Right lobe of liver (tissue), 4 donors: ENCODE measurements around the gene CFAP53.

Source experiments
- POLR2A ChIP-seq: fragments of 450-650 bp; IDR thresholded peaks from one replicate; pipeline ENCODE4 v1.6.1; 2017; ENCODE audit warnings: antibody characterized with exemption, mild to moderate bottlenecking
- TF ChIP-seq, protein P1 (sequence below), 4 donors: fragments of 200-600 bp in 3 of 4; fragments of 450-650 bp in 1 of 4; IDR thresholded peaks; one replicate each; pipeline versions ENCODE4 v1.5.1 to v1.8.0; 2016 to 2022; ENCODE audit warnings: antibody characterized with exemption in 4 of 4, mild to moderate bottlenecking in 2 of 4
- donor health status: DM: no; HTN: no; CAD: no.
- donor health status: DM: no; HTN: no; CAD: no.
- donor health status: DM: no; HTN: yes; CAD: no.

DNA sequence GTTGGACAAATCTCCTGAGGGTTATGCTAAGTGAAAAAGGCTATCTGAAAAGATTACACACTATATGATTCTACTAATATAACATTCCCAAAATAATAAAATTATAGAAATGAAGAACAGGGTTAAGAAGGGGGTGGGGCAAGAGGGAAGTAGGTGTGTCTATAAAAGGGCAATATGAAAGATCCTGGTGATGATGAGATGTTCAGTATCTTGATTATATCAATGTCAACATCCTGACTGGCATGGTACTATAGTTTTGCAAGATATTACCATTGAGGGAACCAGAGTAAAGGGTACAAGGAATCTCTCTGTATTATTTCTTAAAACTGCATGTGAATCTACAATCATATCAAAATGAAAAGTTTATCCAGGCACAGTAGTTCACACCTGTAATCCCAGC, 16.7 kb downstream of the CFAP53 start:
- TF ChIP-seq, protein P1, sequence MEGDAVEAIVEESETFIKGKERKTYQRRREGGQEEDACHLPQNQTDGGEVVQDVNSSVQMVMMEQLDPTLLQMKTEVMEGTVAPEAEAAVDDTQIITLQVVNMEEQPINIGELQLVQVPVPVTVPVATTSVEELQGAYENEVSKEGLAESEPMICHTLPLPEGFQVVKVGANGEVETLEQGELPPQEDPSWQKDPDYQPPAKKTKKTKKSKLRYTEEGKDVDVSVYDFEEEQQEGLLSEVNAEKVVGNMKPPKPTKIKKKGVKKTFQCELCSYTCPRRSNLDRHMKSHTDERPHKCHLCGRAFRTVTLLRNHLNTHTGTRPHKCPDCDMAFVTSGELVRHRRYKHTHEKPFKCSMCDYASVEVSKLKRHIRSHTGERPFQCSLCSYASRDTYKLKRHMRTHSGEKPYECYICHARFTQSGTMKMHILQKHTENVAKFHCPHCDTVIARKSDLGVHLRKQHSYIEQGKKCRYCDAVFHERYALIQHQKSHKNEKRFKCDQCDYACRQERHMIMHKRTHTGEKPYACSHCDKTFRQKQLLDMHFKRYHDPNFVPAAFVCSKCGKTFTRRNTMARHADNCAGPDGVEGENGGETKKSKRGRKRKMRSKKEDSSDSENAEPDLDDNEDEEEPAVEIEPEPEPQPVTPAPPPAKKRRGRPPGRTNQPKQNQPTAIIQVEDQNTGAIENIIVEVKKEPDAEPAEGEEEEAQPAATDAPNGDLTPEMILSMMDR (IDR thresholded peaks at IDR 0.05) = no peak
- no peak for TF ChIP-seq POLR2A
